NCI-H2029 (cell line): ENCODE data around the gene CTSF.
A peak's percentile ranks its signal among the peaks of the same experiment; 100 is the strongest.
"Not testable (repeated sequence)": the region's sequence is repeated elsewhere in the genome, so short reads cannot be mapped to it uniquely, and the experiment has no call there.

Source experiments
- DNase-seq: peaks from one replicate; lab custom pipeline; 2025; lab: John Stamatoyannopoulos, UW

CTSF gene

GRCh38 chr11:66568124-66568916 is at the start of gene CTSF:
CTSF (minus strand) TSS chr11:66568606; CDS start chr11:66568486, 120 bp downstream.
- peak; percentile 74 for DNase-seq

- DNase-seq = peak; percentile 72
These were observed 48.9 kb upstream of the CTSF start for GRCh38 chr11:66617155-66617834.

GRCh38 chr11:66616379-66617154 is 48.2 kb upstream of the CTSF start, which contains the start of gene RBM14:
RBM14 (plus strand) TSS chr11:66616630; CDS start chr11:66616721, 91 bp downstream.
- peak; percentile 99 for DNase-seq

GRCh38 chr11:66614073-66614472 is 45.7 kb upstream of the CTSF start:
- DNase-seq = peak; percentile 24

- no peak for DNase-seq
These were observed 44.1 kb upstream of the CTSF start for GRCh38 chr11:66612458-66612857.

GRCh38 chr11:66609721-66610617 is 41.6 kb upstream of the CTSF start:
- no peak for DNase-seq

- DNase-seq = no peak
These were observed 38.9 kb upstream of the CTSF start for GRCh38 chr11:66607126-66607834.

- DNase-seq = not testable (repeated sequence)
These were observed 38.2 kb upstream of the CTSF start for GRCh38 chr11:66606608-66607007.

GRCh38 chr11:66604155-66604554 is 35.7 kb upstream of the CTSF start:
- no peak for DNase-seq

GRCh38 chr11:66603072-66603471 is 34.7 kb upstream of the CTSF start:
- DNase-seq = no peak

GRCh38 chr11:66600631-66601233 is 32.3 kb upstream of the CTSF start:
- DNase-seq = no peak

- no peak for DNase-seq
These were observed 31.8 kb upstream of the CTSF start for GRCh38 chr11:66600219-66600618.

- no peak for DNase-seq
These were observed 30.6 kb upstream of the CTSF start for GRCh38 chr11:66598993-66599392.

- DNase-seq = no peak
These were observed 27.0 kb upstream of the CTSF start for GRCh38 chr11:66595245-66595904.

GRCh38 chr11:66593650-66594049 is 25.2 kb upstream of the CTSF start:
- DNase-seq = no peak

- no peak for DNase-seq
These were observed 24.9 kb upstream of the CTSF start for GRCh38 chr11:66593303-66593635.

- DNase-seq = peak; percentile 95
These were observed 24.3 kb upstream of the CTSF start, which contains the start of the genes CCDC87 and CCS for GRCh38 chr11:66592457-66593302. CCDC87 (minus strand) TSS chr11:66593063; CDS start chr11:66593015, 48 bp downstream. CCS (plus strand) TSS chr11:66593185; CDS start chr11:66593262, 77 bp downstream.

- no peak for DNase-seq
These were observed 22.8 kb upstream of the CTSF start for GRCh38 chr11:66591175-66591574.
